HEK293 (cell line): ENCODE data around the gene SLAMF6.

Experiments
- HOXA7 ChIP-seq: sonication (generic); formaldehyde crosslinking; IDR thresholded peaks from 2 replicates; pipeline ENCODE4 v1.8.1; 2022; ENCODE audit warnings: missing genetic modification reagents, borderline replicate concordance
- KLF1 ChIP-seq: fragments of 450-650 bp; formaldehyde crosslinking; IDR thresholded peaks from 2 replicates; pipeline ENCODE4 v1.5.1; 2016; ENCODE audit warnings: missing biosample characterization, missing genetic modification characterization
- ZBTB20 ChIP-seq: fragments of 450-650 bp; formaldehyde crosslinking; IDR thresholded peaks from 2 replicates; pipeline ENCODE4 v1.5.1; 2016; ENCODE audit warnings: missing biosample characterization, missing genetic modification characterization
- ZIC2 ChIP-seq: fragments of 450-650 bp; formaldehyde crosslinking; IDR thresholded peaks from 2 replicates; pipeline ENCODE4 v1.5.1; 2016; ENCODE audit warnings: missing biosample characterization, missing genetic modification characterization
- ZNF23 ChIP-seq: fragments of 450-650 bp; formaldehyde crosslinking; IDR thresholded peaks from 2 replicates; pipeline ENCODE4 v1.5.1; 2016; ENCODE audit warnings: missing biosample characterization, missing genetic modification characterization, borderline replicate concordance
- ZNF248 ChIP-seq: fragments of 450-650 bp; formaldehyde crosslinking; IDR thresholded peaks from 2 replicates; pipeline ENCODE4 v1.5.1; 2017; ENCODE audit warnings: missing biosample characterization, missing genetic modification characterization
- ZNF394 ChIP-seq: fragments of 450-650 bp; formaldehyde crosslinking; IDR thresholded peaks from 2 replicates; pipeline ENCODE4 v1.5.1; 2016; ENCODE audit warnings: missing biosample characterization, missing genetic modification characterization, mild to moderate bottlenecking, moderate library complexity, borderline replicate concordance
- ZNF510 ChIP-seq: fragments of 450-650 bp; formaldehyde crosslinking; IDR thresholded peaks from 2 replicates; pipeline ENCODE4 v1.5.1; 2018; ENCODE audit warnings: mild to moderate bottlenecking, missing genetic modification characterization, missing biosample characterization; ENCODE audit not compliant: insufficient replicate concordance
- ZNF600 ChIP-seq: fragments of 450-650 bp; formaldehyde crosslinking; IDR thresholded peaks from 2 replicates; pipeline ENCODE4 v1.5.1; 2016; ENCODE audit warnings: missing biosample characterization, missing genetic modification characterization
- ZSCAN5A ChIP-seq: fragments of 450-650 bp; formaldehyde crosslinking; IDR thresholded peaks from 2 replicates; pipeline ENCODE4 v1.5.1; 2016; ENCODE audit warnings: missing biosample characterization, missing genetic modification characterization
- TF ChIP-seq, protein P1 (sequence below): fragments of 450-650 bp; formaldehyde crosslinking; IDR thresholded peaks from 2 replicates; pipeline ENCODE4 v1.5.1; 2016; ENCODE audit warnings: missing biosample characterization, missing genetic modification characterization
- TF ChIP-seq, protein P2 (sequence below): sonication (generic); formaldehyde crosslinking; IDR thresholded peaks from 2 replicates; pipeline ENCODE4 v1.8.1; 2022; ENCODE audit warnings: mild to moderate bottlenecking, moderate library complexity, missing genetic modification reagents
- TF ChIP-seq, protein P3 (sequence below): fragments of 450-650 bp; formaldehyde crosslinking; IDR thresholded peaks from 2 replicates; pipeline ENCODE4 v1.5.1; 2017; ENCODE audit warnings: missing biosample characterization, missing genetic modification characterization

DNA sequence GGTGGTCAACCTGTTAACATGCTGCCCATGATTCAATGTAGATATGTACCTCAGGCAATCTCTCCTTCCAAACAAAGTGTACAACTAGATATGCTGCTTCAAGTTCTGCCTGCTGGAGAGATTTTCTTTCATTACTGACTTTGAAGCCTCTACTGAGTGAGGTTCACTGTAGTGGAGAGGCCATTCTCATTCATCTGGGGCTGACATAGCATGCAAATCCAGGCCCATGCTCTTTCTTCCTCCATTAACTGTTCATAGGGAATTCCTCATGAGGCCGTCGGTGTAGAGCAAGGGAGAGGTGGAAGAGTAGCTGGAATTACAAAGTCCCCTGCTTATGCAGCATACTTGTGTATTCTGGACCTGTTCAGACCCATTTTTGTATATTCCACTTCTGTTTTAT, 84.1 kb downstream of the SLAMF6 start:
- TF ChIP-seq ZBTB20 (tag by site-specific recombination) (no peak), HOXA7 (CRISPR knock-in tag) (no peak), ZNF248 (no peak), ZNF394 (tag by site-specific recombination) (no peak), KLF1 (tag by site-specific recombination) (no peak), ZNF23 (no peak), ZNF510 (tag by site-specific recombination) (no peak), ZIC2 (no peak), ZSCAN5A (tag by site-specific recombination) (no peak), ZNF600 (tag by site-specific recombination) (no peak)
- TF ChIP-seq, protein P1, sequence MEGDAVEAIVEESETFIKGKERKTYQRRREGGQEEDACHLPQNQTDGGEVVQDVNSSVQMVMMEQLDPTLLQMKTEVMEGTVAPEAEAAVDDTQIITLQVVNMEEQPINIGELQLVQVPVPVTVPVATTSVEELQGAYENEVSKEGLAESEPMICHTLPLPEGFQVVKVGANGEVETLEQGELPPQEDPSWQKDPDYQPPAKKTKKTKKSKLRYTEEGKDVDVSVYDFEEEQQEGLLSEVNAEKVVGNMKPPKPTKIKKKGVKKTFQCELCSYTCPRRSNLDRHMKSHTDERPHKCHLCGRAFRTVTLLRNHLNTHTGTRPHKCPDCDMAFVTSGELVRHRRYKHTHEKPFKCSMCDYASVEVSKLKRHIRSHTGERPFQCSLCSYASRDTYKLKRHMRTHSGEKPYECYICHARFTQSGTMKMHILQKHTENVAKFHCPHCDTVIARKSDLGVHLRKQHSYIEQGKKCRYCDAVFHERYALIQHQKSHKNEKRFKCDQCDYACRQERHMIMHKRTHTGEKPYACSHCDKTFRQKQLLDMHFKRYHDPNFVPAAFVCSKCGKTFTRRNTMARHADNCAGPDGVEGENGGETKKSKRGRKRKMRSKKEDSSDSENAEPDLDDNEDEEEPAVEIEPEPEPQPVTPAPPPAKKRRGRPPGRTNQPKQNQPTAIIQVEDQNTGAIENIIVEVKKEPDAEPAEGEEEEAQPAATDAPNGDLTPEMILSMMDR (tag by site-specific recombination): no peak
- TF ChIP-seq, protein P2, sequence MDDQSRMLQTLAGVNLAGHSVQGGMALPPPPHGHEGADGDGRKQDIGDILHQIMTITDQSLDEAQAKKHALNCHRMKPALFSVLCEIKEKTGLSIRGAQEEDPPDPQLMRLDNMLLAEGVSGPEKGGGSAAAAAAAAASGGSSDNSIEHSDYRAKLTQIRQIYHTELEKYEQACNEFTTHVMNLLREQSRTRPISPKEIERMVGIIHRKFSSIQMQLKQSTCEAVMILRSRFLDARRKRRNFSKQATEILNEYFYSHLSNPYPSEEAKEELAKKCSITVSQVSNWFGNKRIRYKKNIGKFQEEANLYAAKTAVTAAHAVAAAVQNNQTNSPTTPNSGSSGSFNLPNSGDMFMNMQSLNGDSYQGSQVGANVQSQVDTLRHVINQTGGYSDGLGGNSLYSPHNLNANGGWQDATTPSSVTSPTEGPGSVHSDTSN (CRISPR knock-in tag): no peak
- TF ChIP-seq, protein P3, sequence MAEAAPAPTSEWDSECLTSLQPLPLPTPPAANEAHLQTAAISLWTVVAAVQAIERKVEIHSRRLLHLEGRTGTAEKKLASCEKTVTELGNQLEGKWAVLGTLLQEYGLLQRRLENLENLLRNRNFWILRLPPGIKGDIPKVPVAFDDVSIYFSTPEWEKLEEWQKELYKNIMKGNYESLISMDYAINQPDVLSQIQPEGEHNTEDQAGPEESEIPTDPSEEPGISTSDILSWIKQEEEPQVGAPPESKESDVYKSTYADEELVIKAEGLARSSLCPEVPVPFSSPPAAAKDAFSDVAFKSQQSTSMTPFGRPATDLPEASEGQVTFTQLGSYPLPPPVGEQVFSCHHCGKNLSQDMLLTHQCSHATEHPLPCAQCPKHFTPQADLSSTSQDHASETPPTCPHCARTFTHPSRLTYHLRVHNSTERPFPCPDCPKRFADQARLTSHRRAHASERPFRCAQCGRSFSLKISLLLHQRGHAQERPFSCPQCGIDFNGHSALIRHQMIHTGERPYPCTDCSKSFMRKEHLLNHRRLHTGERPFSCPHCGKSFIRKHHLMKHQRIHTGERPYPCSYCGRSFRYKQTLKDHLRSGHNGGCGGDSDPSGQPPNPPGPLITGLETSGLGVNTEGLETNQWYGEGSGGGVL: no peak
